ENCODE data around the gene GMEB1. TPM values are rescaled to one million over a fixed set of nuclear protein-coding genes. Genes with fewer than 3 reads are reported as not detected.
"Not testable (repeated sequence)": the region's sequence is repeated elsewhere in the genome, so short reads cannot be mapped to it uniquely, and the experiment has no call there.

The GMEB1 gene
- total RNA-seq, 1 experiment from 2014 or later = 8.8 TPM

GRCh38 chr1:28750330-28750729 is 81.7 kb downstream of the GMEB1 start:
- no peak overlapping the region for H2AFZ ChIP-seq (ENCODE audit: low read length)
- no peak overlapping the region for H3K4me2 ChIP-seq (ENCODE audit: low read depth, low read length, poor library complexity, severe bottlenecking)
- peaks cover 8% of the 10 kb centered on the region; the same call in 1 of the 2 replicates for H3K4me1 ChIP-seq (ENCODE audit: low read length)
- H3K27me3 ChIP-seq (ENCODE audit: low read length) = no peaks in the 10 kb centered on the region
- DNase-seq = no peak
- H3K9me3 ChIP-seq (ENCODE audit: low read length) = no peaks in the 10 kb centered on the region
- H3K4me3 ChIP-seq (ENCODE audit: low read length) = no peak overlapping the region
- no peaks in the 10 kb centered on the region for H3K9me2 ChIP-seq (replicated peaks; ENCODE audit: insufficient read depth, low read length)
- H3K36me3 ChIP-seq (ENCODE audit: insufficient read depth, low read length) = peaks cover 48% of the 10 kb centered on the region
- no peak overlapping the region for H3K9ac ChIP-seq (ENCODE audit: low read length)
- H4K20me1 ChIP-seq (ENCODE audit: insufficient read depth, low read depth, low read length) = peaks cover 66% of the 10 kb centered on the region
- peaks cover 100% of the 10 kb centered on the region for H3K79me2 ChIP-seq (ENCODE audit: low read length)
- H3K27ac ChIP-seq (ENCODE audit: low read length) = no peak overlapping the region

GRCh38 chr1:28750771-28751294 is 82.2 kb downstream of the GMEB1 start:
- not testable (repeated sequence) for DNase-seq; H3K4me1 ChIP-seq (ENCODE audit: low read length); H3K4me2 ChIP-seq (ENCODE audit: low read depth, low read length, poor library complexity, severe bottlenecking); H3K27ac ChIP-seq (ENCODE audit: low read length); H3K27me3 ChIP-seq (ENCODE audit: low read length); H2AFZ ChIP-seq (ENCODE audit: low read length); H3K4me3 ChIP-seq (ENCODE audit: low read length); H3K9ac ChIP-seq (ENCODE audit: low read length); H3K9me3 ChIP-seq (ENCODE audit: low read length); H3K9me2 ChIP-seq (replicated peaks; ENCODE audit: insufficient read depth, low read length)
- Histone ChIP-seq H3K79me2 (ENCODE audit: low read length) (peaks cover 100% of the 10 kb centered on the region), H3K36me3 (ENCODE audit: insufficient read depth, low read length) (peaks cover 50% of the 10 kb centered on the region; the same call in 1 of the 2 replicates), H4K20me1 (ENCODE audit: insufficient read depth, low read depth, low read length) (peaks cover 68% of the 10 kb centered on the region)

GRCh38 chr1:28751315-28752060 is 82.9 kb downstream of the GMEB1 start:
- Histone ChIP-seq H3K9ac (ENCODE audit: low read length) (no peak overlapping the region), H3K79me2 (ENCODE audit: low read length) (peaks cover 100% of the 10 kb centered on the region), H3K27me3 (ENCODE audit: low read length) (no peaks in the 10 kb centered on the region), H3K4me3 (ENCODE audit: low read length) (no peak overlapping the region), H4K20me1 (ENCODE audit: insufficient read depth, low read depth, low read length) (peaks cover 68% of the 10 kb centered on the region), H3K4me1 (ENCODE audit: low read length) (peaks cover 6% of the 10 kb centered on the region; the same call in 1 of the 2 replicates), H3K27ac (ENCODE audit: low read length) (no peak overlapping the region), H3K9me3 (ENCODE audit: low read length) (no peaks in the 10 kb centered on the region), H3K9me2 (replicated peaks; ENCODE audit: insufficient read depth, low read length) (no peaks in the 10 kb centered on the region), H3K36me3 (ENCODE audit: insufficient read depth, low read length) (peaks cover 50% of the 10 kb centered on the region; the same call in 1 of the 2 replicates), H3K4me2 (ENCODE audit: low read depth, low read length, poor library complexity, severe bottlenecking) (no peak overlapping the region), H2AFZ (ENCODE audit: low read length) (no peak overlapping the region)
- no peak for DNase-seq

GRCh38 chr1:28755701-28756100 is 87.1 kb downstream of the GMEB1 start:
- no peak overlapping the region for H3K9ac ChIP-seq (ENCODE audit: low read length)
- H3K4me1 ChIP-seq (ENCODE audit: low read length) = no peaks in the 10 kb centered on the region
- no peaks in the 10 kb centered on the region for H3K9me2 ChIP-seq (replicated peaks; ENCODE audit: insufficient read depth, low read length)
- H3K27me3 ChIP-seq (ENCODE audit: low read length) = no peaks in the 10 kb centered on the region
- no peak overlapping the region for H3K4me3 ChIP-seq (ENCODE audit: low read length)
- peaks cover 78% of the 10 kb centered on the region for H4K20me1 ChIP-seq (ENCODE audit: insufficient read depth, low read depth, low read length)
- H2AFZ ChIP-seq (ENCODE audit: low read length) = no peak overlapping the region
- H3K9me3 ChIP-seq (ENCODE audit: low read length) = no peaks in the 10 kb centered on the region
- peaks cover 98% of the 10 kb centered on the region for H3K79me2 ChIP-seq (ENCODE audit: low read length)
- no peak overlapping the region for H3K4me2 ChIP-seq (ENCODE audit: low read depth, low read length, poor library complexity, severe bottlenecking)
- H3K36me3 ChIP-seq (ENCODE audit: insufficient read depth, low read length) = peaks cover 52% of the 10 kb centered on the region; the same call in 1 of the 2 replicates
- no peak for DNase-seq
- no peak overlapping the region for H3K27ac ChIP-seq (ENCODE audit: low read length)

GRCh38 chr1:28756846-28757245 is 88.3 kb downstream of the GMEB1 start:
- peaks cover 45% of the 10 kb centered on the region; the same call in 1 of the 2 replicates for H3K36me3 ChIP-seq (ENCODE audit: insufficient read depth, low read length)
- no peak overlapping the region for H2AFZ ChIP-seq (ENCODE audit: low read length)
- H3K9me3 ChIP-seq (ENCODE audit: low read length) = no peaks in the 10 kb centered on the region
- H3K9ac ChIP-seq (ENCODE audit: low read length) = no peak overlapping the region
- H3K9me2 ChIP-seq (replicated peaks; ENCODE audit: insufficient read depth, low read length) = no peaks in the 10 kb centered on the region
- no peak overlapping the region for H3K4me3 ChIP-seq (ENCODE audit: low read length)
- H3K27me3 ChIP-seq (ENCODE audit: low read length) = no peaks in the 10 kb centered on the region
- H3K4me2 ChIP-seq (ENCODE audit: low read depth, low read length, poor library complexity, severe bottlenecking) = no peak overlapping the region
- H3K79me2 ChIP-seq (ENCODE audit: low read length) = peaks cover 98% of the 10 kb centered on the region
- H3K27ac ChIP-seq (ENCODE audit: low read length) = no peak overlapping the region
- peaks cover 71% of the 10 kb centered on the region for H4K20me1 ChIP-seq (ENCODE audit: insufficient read depth, low read depth, low read length)
- DNase-seq = no peak
- H3K4me1 ChIP-seq (ENCODE audit: low read length) = no peaks in the 10 kb centered on the region

- H3K27ac ChIP-seq (ENCODE audit: low read length) = no peak overlapping the region
- no peaks in the 10 kb centered on the region for H3K9me3 ChIP-seq (ENCODE audit: low read length)
- peaks cover 40% of the 10 kb centered on the region; the same call in 1 of the 2 replicates for H3K36me3 ChIP-seq (ENCODE audit: insufficient read depth, low read length)
- H3K9me2 ChIP-seq (replicated peaks; ENCODE audit: insufficient read depth, low read length) = no peaks in the 10 kb centered on the region
- peaks cover 98% of the 10 kb centered on the region for H3K79me2 ChIP-seq (ENCODE audit: low read length)
- no peak overlapping the region for H3K4me2 ChIP-seq (ENCODE audit: low read depth, low read length, poor library complexity, severe bottlenecking)
- no peaks in the 10 kb centered on the region for H3K27me3 ChIP-seq (ENCODE audit: low read length)
- no peak overlapping the region for H3K4me3 ChIP-seq (ENCODE audit: low read length)
- no peak for DNase-seq
- peaks cover 66% of the 10 kb centered on the region for H4K20me1 ChIP-seq (ENCODE audit: insufficient read depth, low read depth, low read length)
- no peaks in the 10 kb centered on the region for H3K4me1 ChIP-seq (ENCODE audit: low read length)
- no peak overlapping the region for H3K9ac ChIP-seq (ENCODE audit: low read length)
- no peak overlapping the region for H2AFZ ChIP-seq (ENCODE audit: low read length)
Observed at GRCh38 chr1:28758420-28758819, 89.8 kb downstream of the GMEB1 start.

- H3K4me2 ChIP-seq (ENCODE audit: low read depth, low read length, poor library complexity, severe bottlenecking) = no peak overlapping the region
- peaks cover 92% of the 10 kb centered on the region for H3K79me2 ChIP-seq (ENCODE audit: low read length)
- H3K27ac ChIP-seq (ENCODE audit: low read length) = no peak overlapping the region
- H3K4me1 ChIP-seq (ENCODE audit: low read length) = no peaks in the 10 kb centered on the region
- no peak overlapping the region for H3K4me3 ChIP-seq (ENCODE audit: low read length)
- peaks cover 61% of the 10 kb centered on the region for H4K20me1 ChIP-seq (ENCODE audit: insufficient read depth, low read depth, low read length)
- H3K9ac ChIP-seq (ENCODE audit: low read length) = no peak overlapping the region
- no peak for DNase-seq
- H2AFZ ChIP-seq (ENCODE audit: low read length) = no peak overlapping the region
- no peaks in the 10 kb centered on the region for H3K9me3 ChIP-seq (ENCODE audit: low read length)
- peaks cover 40% of the 10 kb centered on the region; the same call in 1 of the 2 replicates for H3K36me3 ChIP-seq (ENCODE audit: insufficient read depth, low read length)
- H3K9me2 ChIP-seq (replicated peaks; ENCODE audit: insufficient read depth, low read length) = no peaks in the 10 kb centered on the region
- no peaks in the 10 kb centered on the region for H3K27me3 ChIP-seq (ENCODE audit: low read length)
Observed at GRCh38 chr1:28759257-28759656, 90.7 kb downstream of the GMEB1 start.

GRCh38 chr1:28761189-28761588 is 92.6 kb downstream of the GMEB1 start:
- Histone ChIP-seq H3K4me3 (ENCODE audit: low read length) (no peak overlapping the region), H3K27ac (ENCODE audit: low read length) (no peak overlapping the region), H3K4me1 (ENCODE audit: low read length) (no peaks in the 10 kb centered on the region), H3K9ac (ENCODE audit: low read length) (no peak overlapping the region), H3K9me2 (replicated peaks; ENCODE audit: insufficient read depth, low read length) (no peaks in the 10 kb centered on the region), H3K9me3 (ENCODE audit: low read length) (no peaks in the 10 kb centered on the region), H3K79me2 (ENCODE audit: low read length) (peaks cover 92% of the 10 kb centered on the region), H3K36me3 (ENCODE audit: insufficient read depth, low read length) (peaks cover 35% of the 10 kb centered on the region; the same call in 1 of the 2 replicates), H2AFZ (ENCODE audit: low read length) (no peak overlapping the region), H3K4me2 (ENCODE audit: low read depth, low read length, poor library complexity, severe bottlenecking) (no peak overlapping the region), H4K20me1 (ENCODE audit: insufficient read depth, low read depth, low read length) (peaks cover 63% of the 10 kb centered on the region), H3K27me3 (ENCODE audit: low read length) (no peaks in the 10 kb centered on the region)
- no peak for DNase-seq

Data from Karpas-422 (cell line).